Astrocyte (in vitro differentiated cells and primary cell): ENCODE data around the gene DLGAP4. TPM values are rescaled to one million over a fixed set of nuclear protein-coding genes. Genes with fewer than 3 reads are reported as not detected.

Experiments
- DNase-seq: peaks from one replicate; pipeline ENCODE4 v3.0.0-alpha.2; 2010; ENCODE audit warnings: low read depth
- FAIRE-seq: peaks from 2 replicates; lab custom pipeline; 2011; peaks lifted over from hg19 to GRCh38; lab: Jason Lieb, UNC
- H2AFZ ChIP-seq: 2 replicates; pipeline ENCODE4 v1.6.0; 2012; ENCODE audit warnings: low read depth, low read length, inconsistent platforms
- H3K27ac ChIP-seq: 2 replicates; pipeline ENCODE4 v1.5.1; 2011; ENCODE audit warnings: low read depth, low read length, inconsistent platforms
- H3K27me3 ChIP-seq: 2 replicates; pipeline ENCODE4 v1.6.0; 2011; ENCODE audit warnings: low read length, inconsistent platforms; ENCODE audit not compliant: insufficient read depth
- H3K36me3 ChIP-seq: 2 replicates; pipeline ENCODE4 v1.5.1; 2011; ENCODE audit warnings: low read length, inconsistent platforms; ENCODE audit not compliant: insufficient read depth
- H3K4me1 ChIP-seq: 2 replicates; pipeline ENCODE4 v1.5.1; 2011; ENCODE audit warnings: low read length, inconsistent platforms; ENCODE audit not compliant: insufficient read depth
- H3K4me2 ChIP-seq: 2 replicates; pipeline ENCODE4 v1.6.0; 2012; ENCODE audit warnings: low read length, inconsistent platforms
- H3K4me3 ChIP-seq: 2 replicates; pipeline ENCODE4 v1.5.1; 2011; ENCODE audit warnings: low read depth, mild to moderate bottlenecking, low read length, inconsistent platforms; ENCODE audit not compliant: insufficient read depth
- H3K79me2 ChIP-seq: 2 replicates; pipeline ENCODE4 v1.6.0; 2012; ENCODE audit warnings: mild to moderate bottlenecking, low read length, inconsistent platforms; ENCODE audit not compliant: insufficient read depth
- H3K9ac ChIP-seq: 2 replicates; pipeline ENCODE4 v1.6.0; 2012; ENCODE audit warnings: mild to moderate bottlenecking, low read length, inconsistent platforms
- H3K9me3 ChIP-seq: 2 replicates; pipeline ENCODE4 v1.5.1; 2012; ENCODE audit warnings: low read depth, mild to moderate bottlenecking, low read length, inconsistent platforms; ENCODE audit not compliant: insufficient read depth
- H4K20me1 ChIP-seq: 2 replicates; pipeline ENCODE4 v1.6.0; 2012; ENCODE audit warnings: low read length, inconsistent platforms; ENCODE audit not compliant: insufficient read depth
- H3K27ac Mint-ChIP-seq: one replicate; pipeline ENCODE4 v1.8.0; 2021; ENCODE audit warnings: mild to moderate bottlenecking, mixed read lengths; ENCODE audit not compliant: unreplicated experiment
- H3K27me3 Mint-ChIP-seq: one replicate; pipeline ENCODE4 v1.8.0; 2021; ENCODE audit warnings: low read depth, mixed read lengths; ENCODE audit not compliant: unreplicated experiment
- H3K36me3 Mint-ChIP-seq: one replicate; pipeline ENCODE4 v1.8.0; 2021; ENCODE audit warnings: low read depth, mixed read lengths; ENCODE audit not compliant: unreplicated experiment
- H3K4me1 Mint-ChIP-seq: one replicate; pipeline ENCODE4 v1.8.0; 2021; ENCODE audit warnings: low read depth, mixed read lengths; ENCODE audit not compliant: unreplicated experiment
- H3K4me3 Mint-ChIP-seq: one replicate; pipeline ENCODE4 v1.8.0; 2021; ENCODE audit warnings: mild to moderate bottlenecking, moderate library complexity, mixed read lengths; ENCODE audit not compliant: unreplicated experiment
- H3K9me3 Mint-ChIP-seq: one replicate; pipeline ENCODE4 v1.8.0; 2021; ENCODE audit warnings: mild to moderate bottlenecking, mixed read lengths; ENCODE audit not compliant: unreplicated experiment
- EZH2 ChIP-seq: IDR thresholded peaks from 2 replicates; pipeline ENCODE4 v1.6.1; 2012; ENCODE audit warnings: mild to moderate bottlenecking, low read length, inconsistent platforms; ENCODE audit not compliant: insufficient read depth
- total RNA-seq: library from RNA; stranded (reverse); gene quantifications from 2 replicates; pipeline ENCODE4 v1.2.1, GENCODE V29; 2021
- TF ChIP-seq, protein P1 (sequence below): IDR thresholded peaks from 2 replicates; pipeline ENCODE4 v1.5.1; 2011; ENCODE audit warnings: low read depth, mild to moderate bottlenecking, inconsistent platforms, low read length, moderate library complexity; ENCODE audit not compliant: insufficient read depth

Gene DLGAP4
- total RNA-seq, 1 donor from 2014 or later = 135 TPM

DNA sequence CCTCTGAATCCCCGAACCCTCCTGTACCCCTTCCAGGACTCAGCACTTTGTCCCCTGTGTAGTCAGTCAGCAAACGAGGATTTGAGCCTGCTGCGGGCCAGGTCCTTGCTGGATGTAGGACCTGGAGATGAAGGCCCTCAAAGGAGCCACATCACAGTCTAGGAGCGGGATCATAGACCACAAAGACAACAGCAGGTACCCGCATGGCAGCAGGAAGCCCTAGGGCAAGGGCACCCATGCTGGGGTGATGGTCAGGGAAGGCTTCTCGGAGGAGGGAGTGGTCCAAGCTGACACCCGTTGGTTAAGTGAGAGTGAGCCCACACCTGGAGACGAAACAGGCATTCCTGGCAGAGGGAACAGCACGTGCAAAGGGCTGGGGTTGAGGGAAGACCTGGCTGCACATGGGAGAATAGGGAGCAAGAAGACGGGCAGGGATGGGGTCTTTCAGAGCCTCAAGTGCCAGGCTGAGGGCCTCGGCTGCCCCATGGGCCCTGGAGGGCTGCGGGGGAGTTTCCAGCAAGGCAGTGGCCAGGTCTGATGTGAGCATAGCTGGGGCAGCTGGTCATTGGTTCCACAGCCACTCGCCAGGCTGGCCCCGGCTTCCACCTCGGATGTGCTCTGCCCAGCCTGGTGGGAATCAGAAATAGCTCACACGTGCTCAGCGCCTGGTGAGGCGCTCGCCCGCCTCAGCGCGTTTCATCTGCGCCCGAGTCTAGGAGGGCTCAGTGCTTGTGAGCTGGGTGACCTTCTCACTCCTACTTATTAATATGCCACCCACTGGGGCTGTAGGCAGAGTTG lies 15.0 kb downstream of the DLGAP4 start:
- DNase-seq = no peak
- Mint-ChIP-seq H3K4me3 (no peak overlapping the region), H3K9me3 (peaks cover 4% of the 10 kb centered on the region), H3K27me3 (peaks cover 39% of the 10 kb centered on the region), H3K27ac (no peak overlapping the region), H3K4me1 (no peaks in the 10 kb centered on the region), H3K36me3 (peaks cover 5% of the 10 kb centered on the region)
- H3K27ac ChIP-seq = no peak overlapping the region
- no peak overlapping the region for H3K4me2 ChIP-seq
- no peaks in the 10 kb centered on the region for H3K4me1 ChIP-seq
- H3K4me3 ChIP-seq = no peak overlapping the region
- H3K79me2 ChIP-seq = no peaks in the 10 kb centered on the region
- no peaks in the 10 kb centered on the region for H3K36me3 ChIP-seq
- H3K9ac ChIP-seq = no peak overlapping the region
- H2AFZ ChIP-seq = no peak overlapping the region
- H4K20me1 ChIP-seq = no peaks in the 10 kb centered on the region
- H3K9me3 ChIP-seq = no peaks in the 10 kb centered on the region
- FAIRE-seq = no peak
- peaks cover 9% of the 10 kb centered on the region for H3K27me3 ChIP-seq
- TF ChIP-seq, protein P1, sequence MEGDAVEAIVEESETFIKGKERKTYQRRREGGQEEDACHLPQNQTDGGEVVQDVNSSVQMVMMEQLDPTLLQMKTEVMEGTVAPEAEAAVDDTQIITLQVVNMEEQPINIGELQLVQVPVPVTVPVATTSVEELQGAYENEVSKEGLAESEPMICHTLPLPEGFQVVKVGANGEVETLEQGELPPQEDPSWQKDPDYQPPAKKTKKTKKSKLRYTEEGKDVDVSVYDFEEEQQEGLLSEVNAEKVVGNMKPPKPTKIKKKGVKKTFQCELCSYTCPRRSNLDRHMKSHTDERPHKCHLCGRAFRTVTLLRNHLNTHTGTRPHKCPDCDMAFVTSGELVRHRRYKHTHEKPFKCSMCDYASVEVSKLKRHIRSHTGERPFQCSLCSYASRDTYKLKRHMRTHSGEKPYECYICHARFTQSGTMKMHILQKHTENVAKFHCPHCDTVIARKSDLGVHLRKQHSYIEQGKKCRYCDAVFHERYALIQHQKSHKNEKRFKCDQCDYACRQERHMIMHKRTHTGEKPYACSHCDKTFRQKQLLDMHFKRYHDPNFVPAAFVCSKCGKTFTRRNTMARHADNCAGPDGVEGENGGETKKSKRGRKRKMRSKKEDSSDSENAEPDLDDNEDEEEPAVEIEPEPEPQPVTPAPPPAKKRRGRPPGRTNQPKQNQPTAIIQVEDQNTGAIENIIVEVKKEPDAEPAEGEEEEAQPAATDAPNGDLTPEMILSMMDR = no peak
- no peak for TF ChIP-seq EZH2

GRCh38 chr20:36322131-36322530 lies 16.0 kb downstream of the DLGAP4 start:
- no peak overlapping the region for H3K4me2 ChIP-seq
- Mint-ChIP-seq H3K27ac (no peak overlapping the region), H3K36me3 (peaks cover 5% of the 10 kb centered on the region), H3K27me3 (peaks cover 33% of the 10 kb centered on the region), H3K4me3 (no peak overlapping the region), H3K9me3 (peaks cover 6% of the 10 kb centered on the region), H3K4me1 (no peaks in the 10 kb centered on the region)
- H3K36me3 ChIP-seq = no peaks in the 10 kb centered on the region
- H3K79me2 ChIP-seq = no peaks in the 10 kb centered on the region
- H3K27ac ChIP-seq = no peak overlapping the region
- TF ChIP-seq EZH2 = no peak
- TF ChIP-seq, protein P1 = no peak
- no peak overlapping the region for H3K9ac ChIP-seq
- H3K9me3 ChIP-seq = no peaks in the 10 kb centered on the region
- H2AFZ ChIP-seq = no peak overlapping the region
- H3K27me3 ChIP-seq = peaks cover 7% of the 10 kb centered on the region
- no peak for FAIRE-seq
- H3K4me3 ChIP-seq = no peak overlapping the region
- H4K20me1 ChIP-seq = no peaks in the 10 kb centered on the region
- DNase-seq = no peak
- H3K4me1 ChIP-seq = no peaks in the 10 kb centered on the region

- TF ChIP-seq, protein P1 = no peak
- no peak for TF ChIP-seq EZH2
- Mint-ChIP-seq H3K4me1 (no peaks in the 10 kb centered on the region), H3K27ac (no peak overlapping the region), H3K36me3 (no peaks in the 10 kb centered on the region), H3K27me3 (peaks cover 40% of the 10 kb centered on the region), H3K4me3 (no peak overlapping the region), H3K9me3 (peaks cover 2% of the 10 kb centered on the region)
- H3K9ac ChIP-seq = no peak overlapping the region
- H2AFZ ChIP-seq = no peak overlapping the region
- no peaks in the 10 kb centered on the region for H3K9me3 ChIP-seq
- no peaks in the 10 kb centered on the region for H3K36me3 ChIP-seq
- H3K27me3 ChIP-seq = peaks cover 18% of the 10 kb centered on the region
- H3K79me2 ChIP-seq = no peaks in the 10 kb centered on the region
- H3K27ac ChIP-seq = no peak overlapping the region
- DNase-seq (no peak), FAIRE-seq (no peak)
- no peaks in the 10 kb centered on the region for H3K4me1 ChIP-seq
- no peaks in the 10 kb centered on the region for H4K20me1 ChIP-seq
- no peak overlapping the region for H3K4me3 ChIP-seq
- no peak overlapping the region for H3K4me2 ChIP-seq
Measured at GRCh38 chr20:36330091-36330490, 24.0 kb downstream of the DLGAP4 start.
